ENCODE results near the gene TMTC2.

GRCh38 chr12:82832981-82833380 lies 146.3 kb downstream of the TMTC2 start:
- TF ChIP-seq CTCF (IDR thresholded peaks at IDR 0.05; ENCODE audit: poor library complexity, severe bottlenecking): no peak
- no peak for TF ChIP-seq EP300 (conservative IDR thresholded peaks at IDR 0.05; ENCODE audit: poor library complexity, severe bottlenecking)
- TF ChIP-seq MXI1 (conservative IDR thresholded peaks at IDR 0.05; ENCODE audit: poor library complexity, severe bottlenecking): no peak
- no peak for TF ChIP-seq EZH2 (IDR thresholded peaks at IDR 0.05; ENCODE audit: borderline replicate concordance, insufficient read depth, low read length, poor library complexity, severe bottlenecking)
- TF ChIP-seq REST (IDR thresholded peaks at IDR 0.05; ENCODE audit: borderline replicate concordance): no peak
- no peak for TF ChIP-seq POLR2AphosphoS5 (IDR thresholded peaks at IDR 0.05)
- no peak for TF ChIP-seq SMC3 (conservative IDR thresholded peaks at IDR 0.05; ENCODE audit: poor library complexity)
